Measurements from ENCODE around the gene OMD.

GRCh38 chr9:92414566-92414965 is 9.7 kb downstream of the OMD start:
- TF ChIP-seq CTCF (IDR thresholded peaks at IDR 0.05 in 8 of 11, conservative IDR thresholded peaks at IDR 0.05 in 3 of 11), result no peak
- TF ChIP-seq POLR2AphosphoS5 (IDR thresholded peaks at IDR 0.05), result no peak
- no peak for TF ChIP-seq POLR2A (IDR thresholded peaks at IDR 0.05)
